Measurements from ENCODE around the gene UFD1. TPM values are rescaled to one million over a fixed set of nuclear protein-coding genes. Genes with fewer than 3 reads are reported as not detected.

UFD1 gene
- total RNA-seq, 1 experiment from 2014 or later: 62.3 TPM

DNA sequence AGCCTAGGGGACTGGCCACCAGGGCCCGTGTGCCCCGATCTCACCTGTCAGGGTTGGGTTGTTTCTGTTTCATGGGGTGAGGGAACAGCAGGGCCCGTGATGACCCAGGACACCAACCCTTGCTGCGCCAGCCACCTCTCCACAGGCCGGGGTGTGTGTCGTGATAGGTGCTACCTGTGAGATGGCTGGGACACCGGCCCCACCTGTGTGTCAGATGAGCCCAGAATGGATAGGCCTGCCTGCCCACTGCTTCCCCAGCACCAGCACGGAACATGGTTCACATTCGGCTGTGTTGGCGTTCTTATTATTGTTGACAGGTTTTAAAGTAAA is 38.1 kb upstream of the UFD1 start:
- POLR2A ChIA-PET: interaction anchor here (0.6 kb wide), 1 partner anchor 38 kb away, joined by 3 read pairs; the partner anchor contains the start of gene CDC45
- BruUV-seq (replicated peaks): no TSS peak

DNA sequence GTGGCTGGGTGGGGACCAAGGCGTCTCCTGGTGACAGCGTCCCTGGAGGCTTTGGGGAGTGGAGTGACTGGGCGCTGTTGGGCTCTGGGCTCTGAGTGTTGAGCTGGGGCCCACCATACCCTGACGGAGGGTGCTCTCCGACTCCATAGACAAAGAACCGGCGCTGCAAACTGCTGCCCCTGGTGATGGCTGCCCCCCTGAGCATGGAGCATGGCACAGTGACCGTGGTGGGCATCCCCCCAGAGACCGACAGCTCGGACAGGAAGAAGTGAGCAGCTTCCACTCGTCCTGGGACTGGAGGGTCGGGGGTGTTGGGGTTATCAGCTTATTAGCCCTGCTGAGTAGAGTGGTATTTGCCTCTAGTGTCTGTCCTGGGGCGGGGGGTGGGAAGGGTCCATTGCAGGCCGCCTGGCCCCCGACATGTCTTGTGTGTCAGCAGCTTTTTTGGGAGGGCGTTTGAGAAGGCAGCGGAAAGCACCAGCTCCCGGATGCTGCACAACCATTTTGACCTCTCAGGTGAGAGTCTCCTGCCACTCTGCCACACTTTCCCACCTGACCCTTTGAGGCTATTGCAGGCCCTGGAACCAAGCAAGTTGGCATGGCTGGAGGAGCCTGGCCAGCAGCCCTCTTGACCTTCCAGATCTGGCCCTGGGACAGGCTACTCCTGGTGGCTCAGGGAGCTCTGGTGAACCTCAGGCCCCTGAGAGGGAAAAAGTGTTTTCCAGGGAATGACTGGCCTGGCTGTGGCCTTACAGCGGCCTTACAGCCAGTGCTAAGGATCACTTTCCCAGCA is 37.6 kb upstream of the UFD1 start:
- Mint-ChIP-seq H3K36me3 (ENCODE audit: insufficient read depth, unreplicated experiment) (peaks cover 9% of the 10 kb centered on the region), H3K27ac (ENCODE audit: low read depth, unreplicated experiment) (no peak overlapping the region), H3K9me3 (ENCODE audit: unreplicated experiment) (no peaks in the 10 kb centered on the region), H3K4me3 (ENCODE audit: unreplicated experiment) (no peak overlapping the region), H3K4me1 (ENCODE audit: insufficient read depth, unreplicated experiment) (no peaks in the 10 kb centered on the region), H3K27me3 (ENCODE audit: insufficient read depth, unreplicated experiment) (no peaks in the 10 kb centered on the region)
- intact Hi-C loops (cut with micrococcal nuclease): no loop called here
- TF ChIP-seq, protein P1, sequence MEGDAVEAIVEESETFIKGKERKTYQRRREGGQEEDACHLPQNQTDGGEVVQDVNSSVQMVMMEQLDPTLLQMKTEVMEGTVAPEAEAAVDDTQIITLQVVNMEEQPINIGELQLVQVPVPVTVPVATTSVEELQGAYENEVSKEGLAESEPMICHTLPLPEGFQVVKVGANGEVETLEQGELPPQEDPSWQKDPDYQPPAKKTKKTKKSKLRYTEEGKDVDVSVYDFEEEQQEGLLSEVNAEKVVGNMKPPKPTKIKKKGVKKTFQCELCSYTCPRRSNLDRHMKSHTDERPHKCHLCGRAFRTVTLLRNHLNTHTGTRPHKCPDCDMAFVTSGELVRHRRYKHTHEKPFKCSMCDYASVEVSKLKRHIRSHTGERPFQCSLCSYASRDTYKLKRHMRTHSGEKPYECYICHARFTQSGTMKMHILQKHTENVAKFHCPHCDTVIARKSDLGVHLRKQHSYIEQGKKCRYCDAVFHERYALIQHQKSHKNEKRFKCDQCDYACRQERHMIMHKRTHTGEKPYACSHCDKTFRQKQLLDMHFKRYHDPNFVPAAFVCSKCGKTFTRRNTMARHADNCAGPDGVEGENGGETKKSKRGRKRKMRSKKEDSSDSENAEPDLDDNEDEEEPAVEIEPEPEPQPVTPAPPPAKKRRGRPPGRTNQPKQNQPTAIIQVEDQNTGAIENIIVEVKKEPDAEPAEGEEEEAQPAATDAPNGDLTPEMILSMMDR (IDR thresholded peaks at IDR 0.05; ENCODE audit: unreplicated experiment): no peak
- POLR2A ChIA-PET: interaction anchor here (0.7 kb wide), 1 partner anchor 555 kb away, joined by 5 read pairs; no protein-coding TSS in a partner anchor
- BruUV-seq (replicated peaks): no TSS peak
- CTCF ChIA-PET: no interaction called here
- no peak for DNase-seq (ENCODE audit: unreplicated experiment)

More for the DNA sequence above, 38.1 kb upstream of the UFD1 start:
- H3K36me3 Mint-ChIP-seq (ENCODE audit: insufficient read depth, unreplicated experiment): peaks cover 9% of the 10 kb centered on the region
- H3K4me1 Mint-ChIP-seq (ENCODE audit: insufficient read depth, unreplicated experiment): no peaks in the 10 kb centered on the region
- no peaks in the 10 kb centered on the region for H3K27me3 Mint-ChIP-seq (ENCODE audit: insufficient read depth, unreplicated experiment)
- TF ChIP-seq, protein P1 (IDR thresholded peaks at IDR 0.05; ENCODE audit: unreplicated experiment): no peak
- intact Hi-C loops (cut with micrococcal nuclease): no loop called here
- CTCF ChIA-PET: no interaction called here
- no peaks in the 10 kb centered on the region for H3K9me3 Mint-ChIP-seq (ENCODE audit: unreplicated experiment)
- H3K4me3 Mint-ChIP-seq (ENCODE audit: unreplicated experiment): no peak overlapping the region
- no peak overlapping the region for H3K27ac Mint-ChIP-seq (ENCODE audit: low read depth, unreplicated experiment)
- DNase-seq (ENCODE audit: unreplicated experiment): no peak

DNA sequence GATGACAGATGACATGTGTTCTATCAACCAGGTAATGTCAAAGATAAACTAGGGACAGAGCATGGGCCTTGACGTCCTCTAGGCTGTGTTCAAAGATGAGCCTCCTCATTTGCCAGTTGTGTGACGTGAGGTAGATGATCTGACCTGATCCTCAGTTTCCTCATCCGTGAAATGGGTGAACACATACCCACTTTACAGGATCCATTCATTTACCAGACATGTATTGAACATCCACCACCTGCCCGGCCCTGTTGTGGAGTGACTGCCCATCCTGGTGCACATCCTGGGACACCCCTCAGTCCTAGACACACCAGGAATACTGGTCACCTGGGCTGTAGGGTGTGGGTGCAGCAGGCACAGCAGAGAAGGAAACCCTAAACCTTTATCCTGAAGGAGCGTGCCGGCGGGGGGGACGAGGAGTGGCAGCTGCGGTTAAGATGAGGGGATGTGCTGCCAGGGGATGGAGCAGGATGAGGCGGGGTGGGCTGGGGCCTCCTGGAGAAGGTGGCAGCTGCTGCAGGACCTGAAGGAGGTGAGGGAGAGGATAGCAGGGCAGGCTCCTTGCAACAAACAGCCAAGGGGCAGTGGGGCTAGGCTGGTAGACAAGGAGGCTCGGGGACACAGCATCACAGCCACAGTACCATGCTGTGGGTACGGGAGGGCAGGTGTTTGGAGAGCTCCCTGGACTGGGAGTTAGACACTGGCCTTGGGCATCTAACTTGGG is 36.8 kb upstream of the UFD1 start:
- H3K9me3 Mint-ChIP-seq (ENCODE audit: unreplicated experiment): no peaks in the 10 kb centered on the region
- no peaks in the 10 kb centered on the region for H3K27me3 Mint-ChIP-seq (ENCODE audit: insufficient read depth, unreplicated experiment)
- no TSS peak for BruUV-seq (replicated peaks)
- TF ChIP-seq, protein P1 (IDR thresholded peaks at IDR 0.05; ENCODE audit: unreplicated experiment): no peak
- ChIA-PET POLR2A (interaction anchor here (0.7 kb wide), 1 partner anchor 554 kb away, joined by 5 read pairs; no protein-coding TSS in a partner anchor), CTCF (no interaction called here)
- intact Hi-C loops (cut with micrococcal nuclease): no loop called here
- DNase-seq (ENCODE audit: unreplicated experiment): no peak
- peaks cover 9% of the 10 kb centered on the region for H3K36me3 Mint-ChIP-seq (ENCODE audit: insufficient read depth, unreplicated experiment)
- no peak overlapping the region for H3K4me3 Mint-ChIP-seq (ENCODE audit: unreplicated experiment)
- no peaks in the 10 kb centered on the region for H3K4me1 Mint-ChIP-seq (ENCODE audit: insufficient read depth, unreplicated experiment)
- H3K27ac Mint-ChIP-seq (ENCODE audit: low read depth, unreplicated experiment): no peak overlapping the region

DNA sequence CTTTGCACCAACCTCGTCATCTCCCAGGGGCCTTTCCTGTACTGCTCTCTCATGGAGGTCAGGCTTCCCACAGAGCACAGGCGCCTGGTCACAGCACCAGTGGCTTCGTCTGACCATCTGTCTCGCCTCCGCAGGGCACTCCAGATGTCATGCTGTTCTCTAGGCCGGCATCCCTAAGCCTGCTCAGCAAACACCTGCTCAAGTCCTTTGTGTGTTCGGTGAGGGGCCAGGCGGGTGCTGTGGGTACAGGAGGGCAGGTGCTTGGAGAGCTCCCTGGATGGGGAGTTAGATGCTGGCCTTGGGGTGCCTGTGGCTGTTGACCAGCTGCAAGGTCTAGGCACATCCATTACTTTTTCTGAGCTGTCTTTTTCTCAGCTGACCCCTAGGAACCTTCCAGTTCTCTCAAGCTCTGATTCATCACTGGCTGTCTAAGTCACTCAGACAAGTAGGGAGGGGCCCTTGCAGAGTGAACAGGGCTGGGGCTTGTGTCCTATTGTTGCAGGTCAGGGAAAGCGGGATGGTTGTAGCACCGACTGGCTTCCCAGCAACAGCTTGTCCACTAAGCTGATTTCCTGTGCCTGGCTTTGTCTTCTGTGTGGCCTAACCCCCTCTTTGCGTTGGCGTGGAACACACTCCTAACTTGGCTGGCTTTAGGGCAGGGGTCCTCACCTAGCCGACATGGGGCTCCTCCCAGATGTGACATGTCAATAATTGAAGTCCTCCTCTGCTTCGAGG is 36.0 kb upstream of the UFD1 start:
- intact Hi-C loops (cut with micrococcal nuclease): no loop called here
- ChIA-PET POLR2A (no interaction called here), CTCF (no interaction called here)
- no peak overlapping the region for H3K27ac Mint-ChIP-seq (ENCODE audit: low read depth, unreplicated experiment)
- BruUV-seq (replicated peaks): no TSS peak
- no peaks in the 10 kb centered on the region for H3K27me3 Mint-ChIP-seq (ENCODE audit: insufficient read depth, unreplicated experiment)
- H3K9me3 Mint-ChIP-seq (ENCODE audit: unreplicated experiment): no peaks in the 10 kb centered on the region
- TF ChIP-seq, protein P1 (IDR thresholded peaks at IDR 0.05; ENCODE audit: unreplicated experiment): no peak
- H3K4me3 Mint-ChIP-seq (ENCODE audit: unreplicated experiment): no peak overlapping the region
- no peak for DNase-seq (ENCODE audit: unreplicated experiment)
- H3K36me3 Mint-ChIP-seq (ENCODE audit: insufficient read depth, unreplicated experiment): peaks cover 9% of the 10 kb centered on the region
- H3K4me1 Mint-ChIP-seq (ENCODE audit: insufficient read depth, unreplicated experiment): no peaks in the 10 kb centered on the region
